MCF 10A (cell line): ENCODE results near the gene GIT1. TPM values are rescaled to one million over a fixed set of nuclear protein-coding genes. Genes with fewer than 3 reads are reported as not detected.

Experiments used
- BruUV-seq: library from RNA; stranded (reverse); fragments of 400-500 nt; replicated peaks from 2 replicates; lab custom pipeline; 2021; lab: Mats Ljungman, UMichigan
- CTCF ChIA-PET: fragments of 300-600 bp; sonication (Branson Sonifier 250); formaldehyde crosslinking; extraction: SDS; loops from one replicate; lab custom pipeline; 2021; ENCODE audit warnings: antibody characterized with exemption, inconsistent platforms; lab: Yijun Ruan, JAX
- POLR2A ChIA-PET: fragments of 300-600, 350-650 bp; sonication (Branson Sonifier 250); formaldehyde crosslinking; extraction: SDS; loops from one replicate; lab custom pipeline; 2020; ENCODE audit warnings: antibody characterized with exemption, inconsistent platforms; lab: Yijun Ruan, JAX
- DNase-seq: peaks from one replicate; pipeline ENCODE4 v3.0.0-alpha.2; 2018; ENCODE audit not compliant: unreplicated experiment
- H3K27ac Mint-ChIP-seq: one replicate; pipeline ENCODE4 v1.8.0; 2022; ENCODE audit warnings: mild to moderate bottlenecking, low read depth, mixed read lengths; ENCODE audit not compliant: unreplicated experiment
- H3K27me3 Mint-ChIP-seq: one replicate; pipeline ENCODE4 v1.8.0; 2022; ENCODE audit warnings: mixed read lengths; ENCODE audit not compliant: insufficient read depth, unreplicated experiment
- H3K36me3 Mint-ChIP-seq: one replicate; pipeline ENCODE4 v1.8.0; 2022; ENCODE audit warnings: mild to moderate bottlenecking, moderate library complexity, mixed read lengths; ENCODE audit not compliant: insufficient read depth, unreplicated experiment
- H3K4me1 Mint-ChIP-seq: one replicate; pipeline ENCODE4 v1.8.0; 2022; ENCODE audit warnings: mixed read lengths; ENCODE audit not compliant: insufficient read depth, unreplicated experiment
- H3K4me3 Mint-ChIP-seq: one replicate; pipeline ENCODE4 v1.8.0; 2022; ENCODE audit warnings: mild to moderate bottlenecking, moderate library complexity, mixed read lengths; ENCODE audit not compliant: unreplicated experiment
- H3K9me3 Mint-ChIP-seq: one replicate; pipeline ENCODE4 v1.8.0; 2022; ENCODE audit warnings: mixed read lengths; ENCODE audit not compliant: unreplicated experiment
- CTCF ChIP-seq: fragments of 200-600 bp; IDR thresholded peaks from one replicate; pipeline ENCODE4 v1.8.0; 2022; ENCODE audit warnings: antibody characterized with exemption, mild to moderate bottlenecking; ENCODE audit not compliant: unreplicated experiment
- intact Hi-C: fragments of 100-400 bp; cut with micrococcal nuclease; formaldehyde crosslinking; loops from 2 replicates; pipeline ENCODE4 v1.14.1; 2022
- total RNA-seq: library from RNA; stranded (reverse); gene quantifications from 2 replicates; pipeline ENCODE4 v1.2.3, GENCODE V29; 2022

GIT1 gene
- total RNA-seq, 1 experiment from 2014 or later = 49.0 TPM

- TF ChIP-seq CTCF = no peak
- POLR2A ChIA-PET = no interaction called here
- H3K27ac Mint-ChIP-seq = no peak overlapping the region
- H3K27me3 Mint-ChIP-seq = no peaks in the 10 kb centered on the region
- DNase-seq = no peak
- H3K36me3 Mint-ChIP-seq = no peaks in the 10 kb centered on the region
- no peaks in the 10 kb centered on the region for H3K4me1 Mint-ChIP-seq
- no peak overlapping the region for H3K4me3 Mint-ChIP-seq
- no peaks in the 10 kb centered on the region for H3K9me3 Mint-ChIP-seq
- no TSS peak for BruUV-seq
- CTCF ChIA-PET = no interaction called here
- intact Hi-C loops = no loop called here
Observed at GRCh38 chr17:29595943-29596774, 6.7 kb upstream of the GIT1 start.

GRCh38 chr17:29595107-29595942 lies 5.9 kb upstream of the GIT1 start:
- Mint-ChIP-seq H3K36me3 (peaks cover 2% of the 10 kb centered on the region), H3K4me3 (peak overlapping the region; percentile 82), H3K9me3 (no peaks in the 10 kb centered on the region), H3K27me3 (no peaks in the 10 kb centered on the region), H3K4me1 (peaks cover 4% of the 10 kb centered on the region), H3K27ac (no peak overlapping the region)
- ChIA-PET POLR2A (interaction anchor here (1.2 to 4.8 kb wide), 3 partner anchors 14 to 45 kb away, joined by 6 to 32 read pairs (median 11); no protein-coding TSS in a partner anchor), CTCF (interaction anchor here (1.2 to 5.0 kb wide), 4 partner anchors 12 to 24 kb away, joined by 3 to 57 read pairs (median 4); partner anchors contain the start of genes ABHD15 and TP53I13)
- DNase-seq = no peak
- intact Hi-C loops = no loop called here
- no TSS peak for BruUV-seq
- no peak for TF ChIP-seq CTCF

- Mint-ChIP-seq H3K4me3 (peak overlapping the region; percentile 82), H3K4me1 (peaks cover 12% of the 10 kb centered on the region)
Observed at GRCh38 chr17:29594519-29595090, 5.2 kb upstream of the GIT1 start.

More at GRCh38 chr17:29594519-29595090, 5.2 kb upstream of the GIT1 start:
- intact Hi-C loops = no loop called here
- ChIA-PET CTCF (interaction anchor here (1.0 to 5.0 kb wide), 6 partner anchors 12 to 55 kb away, joined by 3 to 57 read pairs (median 4); partner anchors contain the start of genes ABHD15 and TP53I13), POLR2A (interaction anchor here (1.0 to 4.8 kb wide), 5 partner anchors 13 to 45 kb away, joined by 3 to 43 read pairs (median 11); partner anchors contain the start of genes ABHD15 and TP53I13)
- Mint-ChIP-seq H3K27me3 (no peaks in the 10 kb centered on the region), H3K27ac (no peak overlapping the region), H3K9me3 (no peaks in the 10 kb centered on the region), H3K36me3 (peaks cover 7% of the 10 kb centered on the region)
- TSS peak; percentile 19 for BruUV-seq
- DNase-seq = no peak
- TF ChIP-seq CTCF = no peak
